ENCODE results near the gene EHBP1. TPM values are rescaled to one million over a fixed set of nuclear protein-coding genes. Genes with fewer than 3 reads are reported as not detected.

Gene EHBP1
- total and polyA plus RNA-seq, 2 donors (not counting 1 experiment from before 2014, with no cell fraction given), result 129 to 191 TPM

- Histone ChIP-seq H3K9ac (ENCODE audit: insufficient read depth, low read length) (no peak overlapping the region), H4K20me1 (ENCODE audit: control insufficient read depth, extremely low read depth, insufficient read depth, low read length) (no peaks in the 10 kb centered on the region), H3K79me2 (ENCODE audit: control insufficient read depth, insufficient read depth, low read length) (no peaks in the 10 kb centered on the region), H3K27me3 (ENCODE audit: control insufficient read depth, insufficient read depth, low read length) (no peaks in the 10 kb centered on the region), H3K4me1 (ENCODE audit: control insufficient read depth, extremely low read depth, insufficient read depth, low read length) (no peaks in the 10 kb centered on the region), H2AFZ (ENCODE audit: low read length) (no peak overlapping the region), H3K4me2 (ENCODE audit: extremely low read depth, insufficient read depth, low read length) (no peak overlapping the region), H3K4me3 (replicated peaks in 1 of 4; ENCODE audit: control extremely low read depth in 1 of 4, insufficient read depth in 1 of 4, low read depth in 3 of 4, low read length in 4 of 4) (no peak overlapping the region), H3K36me3 (ENCODE audit: control insufficient read depth, insufficient read depth, low read length) (no peaks in the 10 kb centered on the region), H3K9me3 (ENCODE audit: control insufficient read depth, insufficient read depth, low read depth, low read length) (no peaks in the 10 kb centered on the region), H3K27ac (ENCODE audit: insufficient read depth, low read length) (no peak overlapping the region)
- no peak for DNase-seq (ENCODE audit: low read depth in 2 of 2)
- no peak for TF ChIP-seq EZH2 (IDR thresholded peaks at IDR 0.05; ENCODE audit: low read length, missing control alignments)
- peak; percentile 31 to 39 for TF ChIP-seq CTCF (conservative IDR thresholded peaks at IDR 0.05 in 1 of 2, IDR thresholded peaks at IDR 0.05 in 1 of 2; ENCODE audit: low read depth in 1 of 2, low read length in 2 of 2)
Observed at GRCh38 chr2:63078852-63079606, 373.5 kb downstream of the EHBP1 start.

- Histone ChIP-seq H4K20me1 (ENCODE audit: control insufficient read depth, extremely low read depth, insufficient read depth, low read length) (no peaks in the 10 kb centered on the region), H3K36me3 (ENCODE audit: control insufficient read depth, insufficient read depth, low read length) (no peaks in the 10 kb centered on the region), H3K4me2 (ENCODE audit: extremely low read depth, insufficient read depth, low read length) (no peak overlapping the region), H2AFZ (ENCODE audit: low read length) (no peak overlapping the region), H3K4me3 (replicated peaks in 1 of 4; ENCODE audit: control extremely low read depth in 1 of 4, insufficient read depth in 1 of 4, low read depth in 3 of 4, low read length in 4 of 4) (no peak overlapping the region), H3K79me2 (ENCODE audit: control insufficient read depth, insufficient read depth, low read length) (no peaks in the 10 kb centered on the region), H3K4me1 (ENCODE audit: control insufficient read depth, extremely low read depth, insufficient read depth, low read length) (no peaks in the 10 kb centered on the region), H3K27ac (ENCODE audit: insufficient read depth, low read length) (no peak overlapping the region), H3K9me3 (ENCODE audit: control insufficient read depth, insufficient read depth, low read depth, low read length) (no peaks in the 10 kb centered on the region), H3K27me3 (ENCODE audit: control insufficient read depth, insufficient read depth, low read length) (no peaks in the 10 kb centered on the region), H3K9ac (ENCODE audit: insufficient read depth, low read length) (no peak overlapping the region)
- DNase-seq (ENCODE audit: low read depth in 2 of 2), result no peak
- TF ChIP-seq EZH2 (IDR thresholded peaks at IDR 0.05; ENCODE audit: low read length, missing control alignments), result no peak
- no peak for TF ChIP-seq CTCF (conservative IDR thresholded peaks at IDR 0.05 in 1 of 2, IDR thresholded peaks at IDR 0.05 in 1 of 2; ENCODE audit: low read depth in 1 of 2, low read length in 2 of 2)
Observed at GRCh38 chr2:63081404-63081803, 375.9 kb downstream of the EHBP1 start.

- no peaks in the 10 kb centered on the region for H3K79me2 ChIP-seq (ENCODE audit: control insufficient read depth, insufficient read depth, low read length)
- H4K20me1 ChIP-seq (ENCODE audit: control insufficient read depth, extremely low read depth, insufficient read depth, low read length), result no peaks in the 10 kb centered on the region
- H3K27ac ChIP-seq (ENCODE audit: insufficient read depth, low read length), result no peak overlapping the region
- no peaks in the 10 kb centered on the region for H3K27me3 ChIP-seq (ENCODE audit: control insufficient read depth, insufficient read depth, low read length)
- DNase-seq (ENCODE audit: low read depth in 2 of 2), result no peak
- H3K4me2 ChIP-seq (ENCODE audit: extremely low read depth, insufficient read depth, low read length), result no peak overlapping the region
- TF ChIP-seq EZH2 (IDR thresholded peaks at IDR 0.05; ENCODE audit: low read length, missing control alignments), result no peak
- no peak for TF ChIP-seq CTCF (conservative IDR thresholded peaks at IDR 0.05 in 1 of 2, IDR thresholded peaks at IDR 0.05 in 1 of 2; ENCODE audit: low read depth in 1 of 2, low read length in 2 of 2)
- no peaks in the 10 kb centered on the region for H3K36me3 ChIP-seq (ENCODE audit: control insufficient read depth, insufficient read depth, low read length)
- no peak overlapping the region for H3K9ac ChIP-seq (ENCODE audit: insufficient read depth, low read length)
- no peaks in the 10 kb centered on the region for H3K9me3 ChIP-seq (ENCODE audit: control insufficient read depth, insufficient read depth, low read depth, low read length)
- no peak overlapping the region for H2AFZ ChIP-seq (ENCODE audit: low read length)
- no peak overlapping the region for H3K4me3 ChIP-seq (replicated peaks in 1 of 4; ENCODE audit: control extremely low read depth in 1 of 4, insufficient read depth in 1 of 4, low read depth in 3 of 4, low read length in 4 of 4)
- no peaks in the 10 kb centered on the region for H3K4me1 ChIP-seq (ENCODE audit: control insufficient read depth, extremely low read depth, insufficient read depth, low read length)
Observed at GRCh38 chr2:63086687-63087086, 381.2 kb downstream of the EHBP1 start.

All from fibroblast of lung (primary cell).